ENCODE measurements around the gene SP2. TPM values are rescaled to one million over a fixed set of nuclear protein-coding genes. Genes with fewer than 3 reads are reported as not detected.

SP2 gene
- total and polyA plus RNA-seq, 2 of the 13 experiments (the other 11 are each of a cell fraction or from before 2014, with no cell fraction given), result 1.4 to 4.8 TPM

GRCh38 chr17:47945529-47946508 is 49.8 kb downstream of the SP2 start (continued):
- TF ChIP-seq CEBPZ (IDR thresholded peaks at IDR 0.05; ENCODE audit: low read length) (no peak), AGO2 (optimal IDR thresholded peaks at IDR 0.05; ENCODE audit: low read depth, low read length) (peak; percentile 30), ZZZ3 (CRISPR knock-in tag; IDR thresholded peaks at IDR 0.05; ENCODE audit: borderline replicate concordance) (no peak), PAXIP1 (CRISPR knock-in tag; conservative IDR thresholded peaks at IDR 0.05) (peak; percentile 38; the same call in 1 of the 2 replicates), HOXA3 (CRISPR knock-in tag; IDR thresholded peaks at IDR 0.05) (0 out of 2 replicates have a peak, but pooled peaks have one; percentile 10), STAT6 (CRISPR knock-in tag; IDR thresholded peaks at IDR 0.05; ENCODE audit: borderline replicate concordance) (no peak), GABPA (IDR thresholded peaks at IDR 0.05; ENCODE audit: low read depth, low read length) (no peak), GABPA (CRISPR knock-in tag; IDR thresholded peaks at IDR 0.05; ENCODE audit: low read depth) (peak; percentile 44; the same call in 1 of the 2 replicates), GTF2F1 (IDR thresholded peaks at IDR 0.05; ENCODE audit: low read length) (no peak), ZNF430 (CRISPR knock-in tag; IDR thresholded peaks at IDR 0.05) (no peak), ZNF343 (CRISPR knock-in tag; IDR thresholded peaks at IDR 0.05) (no peak), POLR2G (IDR thresholded peaks at IDR 0.05; ENCODE audit: low read depth, low read length) (no peak), RBFOX2 (IDR thresholded peaks at IDR 0.05; ENCODE audit: low read depth, low read length) (0 out of 2 replicates have a peak, but pooled peaks have one; percentile 35), MZF1 (CRISPR knock-in tag; IDR thresholded peaks at IDR 0.05; ENCODE audit: borderline replicate concordance) (no peak), TEAD3 (CRISPR knock-in tag; optimal IDR thresholded peaks at IDR 0.05; ENCODE audit: borderline replicate concordance) (peak; percentile 13), ZFP41 (CRISPR knock-in tag; IDR thresholded peaks at IDR 0.05; ENCODE audit: borderline replicate concordance) (peak; percentile 23; the same call in 1 of the 2 replicates)

Measured in HepG2 (cell line).